Activated effector memory CD4-positive, alpha-beta T cell treated with Interleukin-2 at 50 U/mL for 16 hours (primary cell): ENCODE data around the gene SEC24B.
A peak's percentile ranks its signal among the peaks of the same experiment; 100 is the strongest.

Source experiments
- DNase-seq: peaks from one replicate; pipeline ENCODE4 v3.0.0-alpha.2; 2020

The SEC24B gene

GRCh38 chr4:109433205-109434006 lies at the start of gene SEC24B:
SEC24B (plus strand) TSS chr4:109433815; CDS start chr4:109433870, 55 bp downstream.
- DNase-seq = peak; percentile 85

GRCh38 chr4:109383823-109384222 lies 49.8 kb upstream of the SEC24B start:
- no peak for DNase-seq

GRCh38 chr4:109385260-109385659 lies 48.4 kb upstream of the SEC24B start:
- no peak for DNase-seq

GRCh38 chr4:109389369-109390114 lies 44.1 kb upstream of the SEC24B start:
- DNase-seq = no peak

GRCh38 chr4:109390115-109390768 lies 43.4 kb upstream of the SEC24B start:
- DNase-seq = no peak

- DNase-seq = no peak
Measured at GRCh38 chr4:109395694-109396093, 37.9 kb upstream of the SEC24B start.

- DNase-seq = no peak
Measured at GRCh38 chr4:109398928-109399327, 34.7 kb upstream of the SEC24B start.

GRCh38 chr4:109406337-109406931 lies 27.2 kb upstream of the SEC24B start:
- no peak for DNase-seq

- no peak for DNase-seq
Measured at GRCh38 chr4:109407027-109407737, 26.4 kb upstream of the SEC24B start.

GRCh38 chr4:109408711-109409110 lies 24.9 kb upstream of the SEC24B start:
- DNase-seq = no peak

- no peak for DNase-seq
Measured at GRCh38 chr4:109410226-109410625, 23.4 kb upstream of the SEC24B start.

GRCh38 chr4:109410776-109411175 lies 22.8 kb upstream of the SEC24B start:
- DNase-seq = no peak

- DNase-seq = no peak
Measured at GRCh38 chr4:109411964-109412363, 21.7 kb upstream of the SEC24B start.

GRCh38 chr4:109412776-109413175 lies 20.8 kb upstream of the SEC24B start:
- DNase-seq = no peak

- DNase-seq = no peak
Measured at GRCh38 chr4:109414938-109415337, 18.7 kb upstream of the SEC24B start.

GRCh38 chr4:109418588-109418987 lies 15.0 kb upstream of the SEC24B start:
- no peak for DNase-seq

- DNase-seq = no peak
Measured at GRCh38 chr4:109419679-109420078, 13.9 kb upstream of the SEC24B start.

GRCh38 chr4:109424093-109424841 lies 9.3 kb upstream of the SEC24B start:
- no peak for DNase-seq

GRCh38 chr4:109425405-109425804 lies 8.2 kb upstream of the SEC24B start:
- no peak for DNase-seq

- no peak for DNase-seq
Measured at GRCh38 chr4:109429545-109429944, 4.1 kb upstream of the SEC24B start.

- no peak for DNase-seq
Measured at GRCh38 chr4:109432203-109432602, 1.4 kb upstream of the SEC24B start.

GRCh38 chr4:109432696-109433095 lies 919 bp upstream of the SEC24B start:
- no peak for DNase-seq
